Measurements from ENCODE around the gene PAX5.

The PAX5 gene

DNA sequence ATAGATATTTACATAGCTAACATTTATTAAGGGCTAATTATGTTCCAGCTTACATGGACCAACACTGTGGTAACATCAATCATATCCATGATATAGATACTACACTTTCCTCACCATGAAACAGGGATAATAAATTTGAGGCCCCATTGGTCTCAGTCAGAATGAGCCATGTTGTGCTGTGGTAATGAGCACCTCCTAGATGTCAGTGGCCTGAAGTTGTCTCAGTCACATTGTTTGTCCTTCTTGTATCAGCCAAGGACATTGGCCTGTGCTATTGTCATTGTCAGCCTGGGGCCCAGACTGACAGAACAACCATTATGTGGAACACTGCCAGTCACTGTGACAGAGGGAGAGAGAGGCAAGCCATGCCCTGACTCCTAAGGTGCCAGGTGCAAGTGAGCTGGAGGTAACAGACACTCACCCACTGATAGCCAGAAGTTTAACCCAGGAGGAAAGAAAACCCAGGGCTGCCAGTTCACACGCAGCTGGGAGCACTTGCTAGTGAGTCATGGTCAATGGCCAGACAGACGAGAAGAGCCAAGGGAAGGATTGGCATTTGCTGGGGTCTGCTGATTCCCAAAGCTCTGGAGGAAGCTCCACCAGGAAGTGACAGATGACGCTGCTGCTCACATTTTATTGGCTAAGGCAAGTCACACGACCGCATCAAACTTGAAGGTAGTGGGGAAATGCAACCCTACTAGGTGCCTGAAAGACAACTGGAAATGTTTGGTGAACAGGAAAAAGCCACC, 237.2 kb downstream of the PAX5 start:
- peaks cover 4% of the 10 kb centered on the region for H3K9me3 ChIP-seq (ENCODE audit: low read length)
- no peak overlapping the region for H3K9ac ChIP-seq (ENCODE audit: low read length)
- H3K27me3 ChIP-seq (ENCODE audit: control insufficient read depth in 1 of 2, insufficient read depth in 2 of 2, low read length in 2 of 2), result no peaks in the 10 kb centered on the region
- H3K27ac ChIP-seq (ENCODE audit: low read depth, low read length), result no peak overlapping the region
- no peaks in the 10 kb centered on the region for H3K4me1 ChIP-seq (ENCODE audit: insufficient read depth, low read length)
- H3K36me3 ChIP-seq (ENCODE audit: insufficient read depth, low read length), result no peaks in the 10 kb centered on the region
- H3K4me3 ChIP-seq (ENCODE audit: low read depth in 1 of 2, low read length in 2 of 2), result no peak overlapping the region

DNA sequence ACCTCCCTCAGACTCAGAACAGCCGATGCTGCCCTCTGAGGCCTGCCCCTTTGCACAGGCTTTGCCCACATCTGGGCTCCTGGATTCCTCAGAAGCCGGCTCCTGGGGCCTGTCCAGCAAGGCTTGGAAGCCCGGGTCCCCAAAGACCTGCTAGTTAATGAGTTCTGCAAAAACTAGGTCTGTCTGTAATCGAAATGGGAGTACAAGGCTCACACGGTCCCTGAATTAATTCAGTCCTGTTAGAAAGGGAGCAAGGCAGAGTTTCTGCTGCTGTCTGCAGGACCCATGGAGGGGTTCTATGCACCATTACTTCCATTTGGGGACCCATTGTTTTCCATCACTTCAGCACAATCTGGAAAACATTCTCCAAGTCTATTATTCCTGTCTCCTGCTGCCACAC, 239.6 kb downstream of the PAX5 start:
- Histone ChIP-seq H3K27ac (ENCODE audit: low read depth, low read length) (no peak overlapping the region), H3K27me3 (ENCODE audit: control insufficient read depth in 1 of 2, insufficient read depth in 2 of 2, low read length in 2 of 2) (no peaks in the 10 kb centered on the region), H3K9ac (ENCODE audit: low read length) (no peak overlapping the region), H3K4me3 (ENCODE audit: low read depth in 1 of 2, low read length in 2 of 2) (no peak overlapping the region), H3K9me3 (ENCODE audit: low read length) (peaks cover 4% of the 10 kb centered on the region), H3K4me1 (ENCODE audit: insufficient read depth, low read length) (no peaks in the 10 kb centered on the region), H3K36me3 (ENCODE audit: insufficient read depth, low read length) (no peaks in the 10 kb centered on the region)

DNA sequence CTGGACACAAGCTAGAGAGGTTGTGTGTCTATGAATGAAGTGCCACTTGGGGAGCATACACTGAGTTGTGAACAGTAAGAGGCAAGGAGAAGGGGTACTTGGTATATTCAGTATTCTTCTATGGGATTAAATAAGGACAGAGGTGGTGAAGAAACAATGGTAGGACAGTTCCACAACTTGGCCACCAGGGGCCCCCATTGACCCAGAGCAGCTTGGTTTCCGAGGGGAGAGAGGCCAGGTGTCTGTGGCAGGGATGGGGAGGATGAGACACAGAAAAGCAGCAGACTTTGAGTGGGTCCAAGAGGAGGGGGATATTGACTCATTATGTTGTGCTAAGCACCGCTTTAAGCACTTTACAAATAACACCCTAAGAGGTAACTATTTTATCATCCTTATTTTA, 240.8 kb downstream of the PAX5 start:
- peaks cover 4% of the 10 kb centered on the region for H3K9me3 ChIP-seq (ENCODE audit: low read length)
- H3K9ac ChIP-seq (ENCODE audit: low read length), result no peak overlapping the region
- H3K4me3 ChIP-seq (ENCODE audit: low read depth in 1 of 2, low read length in 2 of 2), result no peak overlapping the region
- H3K27me3 ChIP-seq (ENCODE audit: control insufficient read depth in 1 of 2, insufficient read depth in 2 of 2, low read length in 2 of 2), result no peaks in the 10 kb centered on the region
- no peaks in the 10 kb centered on the region for H3K4me1 ChIP-seq (ENCODE audit: insufficient read depth, low read length)
- H3K27ac ChIP-seq (ENCODE audit: low read depth, low read length), result no peak overlapping the region
- no peaks in the 10 kb centered on the region for H3K36me3 ChIP-seq (ENCODE audit: insufficient read depth, low read length)

DNA sequence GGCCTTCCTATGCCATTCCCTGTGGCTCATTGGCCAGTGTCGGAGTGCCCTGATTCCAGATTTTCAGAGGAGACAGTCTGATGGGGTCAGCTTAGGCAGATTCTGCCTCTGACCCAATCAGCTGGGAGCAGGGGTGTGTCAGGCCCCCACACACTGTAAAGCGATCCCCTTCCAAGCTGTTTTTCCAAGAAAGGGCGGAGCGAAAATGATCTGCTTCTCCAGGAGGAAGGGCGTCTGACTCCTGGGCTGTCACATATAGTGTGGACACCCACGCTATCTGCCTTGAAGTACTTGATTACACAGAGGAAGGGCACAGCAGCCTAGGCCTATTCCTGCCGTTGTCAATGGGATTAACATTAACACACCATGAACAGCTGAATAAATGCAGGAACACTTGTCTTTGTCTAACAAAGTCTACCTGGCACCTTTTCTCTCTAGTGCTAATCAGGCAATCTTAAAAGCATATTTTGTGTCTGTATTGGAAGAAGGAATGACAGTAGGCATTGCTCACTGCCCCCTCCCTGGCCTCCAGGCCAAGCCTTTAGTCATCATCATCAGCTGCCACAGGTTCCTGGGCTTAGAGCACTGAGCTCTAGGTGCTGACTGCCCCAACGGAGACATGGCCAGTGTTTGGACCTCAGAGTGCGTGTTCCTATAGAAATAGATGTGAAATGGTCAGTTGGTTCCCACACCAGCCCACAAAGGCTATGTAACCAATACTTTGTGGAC, 242.7 kb downstream of the PAX5 start:
- Histone ChIP-seq H3K9ac (ENCODE audit: low read length) (no peak overlapping the region), H3K36me3 (ENCODE audit: insufficient read depth, low read length) (no peaks in the 10 kb centered on the region), H3K4me3 (ENCODE audit: low read depth in 1 of 2, low read length in 2 of 2) (no peak overlapping the region), H3K9me3 (ENCODE audit: low read length) (peaks cover 4% of the 10 kb centered on the region), H3K27ac (ENCODE audit: low read depth, low read length) (no peak overlapping the region), H3K4me1 (ENCODE audit: insufficient read depth, low read length) (no peaks in the 10 kb centered on the region), H3K27me3 (ENCODE audit: control insufficient read depth in 1 of 2, insufficient read depth in 2 of 2, low read length in 2 of 2) (no peaks in the 10 kb centered on the region)

DNA sequence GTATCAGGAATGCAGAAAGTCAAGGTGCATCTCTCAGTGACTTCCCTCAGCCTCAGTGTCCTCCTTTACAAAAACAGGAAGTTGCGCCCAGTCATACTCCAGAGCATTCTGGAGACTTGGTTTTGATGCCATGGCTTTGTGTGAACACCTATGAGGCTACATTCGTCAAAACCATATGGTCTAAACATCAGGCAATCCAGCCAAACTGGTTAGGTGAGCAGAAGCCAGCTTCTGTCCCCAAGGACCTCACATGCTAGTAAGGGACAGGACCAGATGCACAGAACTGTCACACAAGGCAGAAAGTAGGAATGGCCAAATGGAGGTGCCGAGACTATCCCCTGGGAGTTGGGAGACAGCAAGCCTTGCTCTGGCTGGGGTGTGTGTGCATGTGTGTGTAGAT, 244.2 kb downstream of the PAX5 start:
- peaks cover 4% of the 10 kb centered on the region for H3K9me3 ChIP-seq (ENCODE audit: low read length)
- H3K27ac ChIP-seq (ENCODE audit: low read depth, low read length), result no peak overlapping the region
- no peaks in the 10 kb centered on the region for H3K36me3 ChIP-seq (ENCODE audit: insufficient read depth, low read length)
- H3K4me3 ChIP-seq (ENCODE audit: low read depth in 1 of 2, low read length in 2 of 2), result no peak overlapping the region
- H3K27me3 ChIP-seq (ENCODE audit: control insufficient read depth in 1 of 2, insufficient read depth in 2 of 2, low read length in 2 of 2), result no peaks in the 10 kb centered on the region
- H3K9ac ChIP-seq (ENCODE audit: low read length), result no peak overlapping the region
- no peaks in the 10 kb centered on the region for H3K4me1 ChIP-seq (ENCODE audit: insufficient read depth, low read length)

DNA sequence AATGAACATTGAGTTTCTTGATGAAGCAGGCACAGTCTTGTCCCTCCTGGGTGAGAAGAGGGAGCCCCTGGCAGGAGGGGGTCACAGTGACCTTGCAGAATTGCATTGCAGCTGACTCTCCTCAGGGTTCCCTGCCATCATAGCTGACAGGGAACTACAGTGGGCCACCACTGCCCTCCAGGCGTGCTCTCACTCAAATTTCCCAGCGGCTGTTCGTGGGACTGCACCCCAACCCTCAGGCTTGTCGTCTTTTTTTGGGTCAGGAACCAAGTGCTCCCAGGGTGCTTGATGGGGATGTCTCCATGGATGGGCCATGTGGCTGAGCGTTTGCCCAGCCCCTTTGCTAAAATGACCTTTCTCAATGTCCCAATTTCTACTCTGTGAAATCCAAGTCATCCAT, 245.5 kb downstream of the PAX5 start:
- no peak overlapping the region for H3K9ac ChIP-seq (ENCODE audit: low read length)
- peaks cover 0 to 7% of the 10 kb centered on the region in 2 donors for H3K27me3 ChIP-seq (ENCODE audit: control insufficient read depth in 1 of 2, insufficient read depth in 2 of 2, low read length in 2 of 2)
- no peaks in the 10 kb centered on the region for H3K36me3 ChIP-seq (ENCODE audit: insufficient read depth, low read length)
- no peaks in the 10 kb centered on the region for H3K4me1 ChIP-seq (ENCODE audit: insufficient read depth, low read length)
- no peak overlapping the region for H3K4me3 ChIP-seq (ENCODE audit: low read depth in 1 of 2, low read length in 2 of 2)
- H3K27ac ChIP-seq (ENCODE audit: low read depth, low read length), result no peak overlapping the region
- peaks cover 4% of the 10 kb centered on the region for H3K9me3 ChIP-seq (ENCODE audit: low read length)

DNA sequence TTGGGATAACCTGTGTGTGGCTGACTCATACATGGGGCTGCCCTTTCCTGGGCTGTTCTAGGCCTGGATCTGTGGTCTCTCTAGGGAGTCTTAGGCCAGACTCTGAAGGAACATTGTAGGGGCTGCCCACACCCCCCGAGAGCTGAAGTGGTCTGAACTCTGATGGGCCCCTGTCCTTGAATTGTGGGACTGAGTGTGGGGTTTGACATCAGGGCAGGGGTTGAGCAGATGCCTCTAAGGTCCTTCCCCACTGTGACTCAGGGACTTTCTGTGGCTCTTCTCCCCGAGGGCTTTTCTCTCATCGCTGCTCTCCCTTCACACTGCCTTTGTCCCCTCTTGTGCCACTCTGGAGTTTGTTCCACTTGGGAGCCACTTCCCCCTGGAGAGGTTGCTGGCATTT, 246.4 kb downstream of the PAX5 start:
- H3K27me3 ChIP-seq (ENCODE audit: control insufficient read depth in 1 of 2, insufficient read depth in 2 of 2, low read length in 2 of 2), result peaks cover 0 to 11% of the 10 kb centered on the region in 2 donors
- no peak overlapping the region for H3K9ac ChIP-seq (ENCODE audit: low read length)
- H3K27ac ChIP-seq (ENCODE audit: low read depth, low read length), result no peak overlapping the region
- H3K4me3 ChIP-seq (ENCODE audit: low read depth in 1 of 2, low read length in 2 of 2), result no peak overlapping the region
- H3K9me3 ChIP-seq (ENCODE audit: low read length), result no peaks in the 10 kb centered on the region
- no peaks in the 10 kb centered on the region for H3K36me3 ChIP-seq (ENCODE audit: insufficient read depth, low read length)
- no peaks in the 10 kb centered on the region for H3K4me1 ChIP-seq (ENCODE audit: insufficient read depth, low read length)

All from muscle layer of colon (tissue), 2 donors.